DOHH2 (cell line): ENCODE measurements around the gene DCDC2C.

ENCODE experiments used
- H3F3A ChIP-seq: fragments of 200-600 bp; sonication (generic), shearing (Covaris generic); 2 replicates; pipeline ENCODE4 v1.6.0; 2016; ENCODE audit warnings: antibody characterized with exemption, mild to moderate bottlenecking; ENCODE audit not compliant: control insufficient read depth, insufficient read depth
- H3K27ac ChIP-seq: fragments of 200-600 bp; sonication (generic); 2 replicates; pipeline ENCODE4 v1.5.1; 2014; ENCODE audit warnings: low read depth, mild to moderate bottlenecking, low read length, moderate library complexity
- H3K27me3 ChIP-seq: fragments of 200-600 bp; sonication (generic); 2 replicates; pipeline ENCODE4 v1.6.1; 2014; ENCODE audit warnings: mild to moderate bottlenecking, low read length, mixed read lengths; ENCODE audit not compliant: control insufficient read depth
- H3K36me3 ChIP-seq: fragments of 200-600 bp; sonication (generic); 2 replicates; pipeline ENCODE4 v1.6.1; 2014; ENCODE audit warnings: mild to moderate bottlenecking, low read length, moderate library complexity, mixed read lengths; ENCODE audit not compliant: control insufficient read depth
- H3K4me1 ChIP-seq: fragments of 200-600 bp; sonication (generic); 2 replicates; pipeline ENCODE4 v1.6.1; 2014; ENCODE audit warnings: mild to moderate bottlenecking, low read length, mixed read lengths; ENCODE audit not compliant: control insufficient read depth
- H3K4me2 ChIP-seq: fragments of 200-600 bp; sonication (generic); 2 replicates; pipeline ENCODE4 v1.6.0; 2014; ENCODE audit warnings: mild to moderate bottlenecking, low read length, moderate library complexity
- H3K4me3 ChIP-seq: fragments of 200-600 bp; sonication (generic); 2 replicates; pipeline ENCODE4 v1.5.1; 2014; ENCODE audit warnings: mild to moderate bottlenecking, low read length, mixed read lengths
- H3K79me2 ChIP-seq: fragments of 200-600 bp; sonication (generic); 2 replicates; pipeline ENCODE4 v1.6.1; 2014; ENCODE audit warnings: mild to moderate bottlenecking, low read length, mixed read lengths; ENCODE audit not compliant: control insufficient read depth
- H3K9me2 ChIP-seq: fragments of 200-600 bp; sonication (generic); replicated peaks from 2 replicates; pipeline ENCODE4 v1.6.1; 2014; ENCODE audit warnings: mild to moderate bottlenecking, low read length, mixed read lengths; ENCODE audit not compliant: control insufficient read depth
- H3K9me3 ChIP-seq: fragments of 200-600 bp; sonication (generic); 2 replicates; pipeline ENCODE4 v1.6.1; 2014; ENCODE audit warnings: antibody characterized with exemption, low read length, mixed read lengths; ENCODE audit not compliant: control insufficient read depth, insufficient read depth
- H4K20me1 ChIP-seq: fragments of 200-600 bp; sonication (generic); 2 replicates; pipeline ENCODE4 v1.6.0; 2014; ENCODE audit warnings: low read depth, mild to moderate bottlenecking, antibody characterized with exemption, low read length, moderate library complexity; ENCODE audit not compliant: control insufficient read depth, insufficient read depth
- EZH2phosphoT487 ChIP-seq: fragments of 200-600 bp; sonication (generic); IDR thresholded peaks from 2 replicates; pipeline ENCODE4 v1.6.1; 2017; ENCODE audit warnings: borderline replicate concordance, mild to moderate bottlenecking, antibody characterized with exemption, low read length, moderate library complexity, mixed read lengths
- TF ChIP-seq, protein P1 (sequence below): fragments of 200-600 bp; sonication (generic); IDR thresholded peaks from one replicate; pipeline ENCODE4 v1.5.1; 2014; ENCODE audit warnings: antibody characterized with exemption, mild to moderate bottlenecking, low read depth, low read length; ENCODE audit not compliant: poor library complexity, severe bottlenecking

DCDC2C gene

DNA sequence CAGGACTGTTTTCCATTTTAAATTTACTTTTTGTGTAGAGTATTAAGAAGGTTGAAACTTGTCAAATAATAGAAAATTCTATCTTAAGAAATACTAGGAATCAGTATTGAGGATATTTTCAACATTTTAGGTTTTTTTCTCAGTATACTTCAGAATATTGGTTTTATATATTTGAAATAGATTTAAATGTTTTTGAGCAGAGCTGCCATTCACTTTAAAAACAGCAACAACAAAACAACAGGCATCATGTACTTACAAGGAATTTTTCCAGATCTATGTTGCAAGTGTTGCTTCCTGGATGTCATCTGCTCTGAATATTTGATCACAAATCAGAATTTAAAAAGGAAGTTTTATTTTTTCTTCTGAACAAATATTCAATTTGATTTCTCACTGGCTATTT, 84.4 kb downstream of the DCDC2C start:
- no peaks in the 10 kb centered on the region; the same call in 1 of the 2 replicates for H3K27me3 ChIP-seq
- no peak overlapping the region for H3K27ac ChIP-seq
- TF ChIP-seq, protein P1, sequence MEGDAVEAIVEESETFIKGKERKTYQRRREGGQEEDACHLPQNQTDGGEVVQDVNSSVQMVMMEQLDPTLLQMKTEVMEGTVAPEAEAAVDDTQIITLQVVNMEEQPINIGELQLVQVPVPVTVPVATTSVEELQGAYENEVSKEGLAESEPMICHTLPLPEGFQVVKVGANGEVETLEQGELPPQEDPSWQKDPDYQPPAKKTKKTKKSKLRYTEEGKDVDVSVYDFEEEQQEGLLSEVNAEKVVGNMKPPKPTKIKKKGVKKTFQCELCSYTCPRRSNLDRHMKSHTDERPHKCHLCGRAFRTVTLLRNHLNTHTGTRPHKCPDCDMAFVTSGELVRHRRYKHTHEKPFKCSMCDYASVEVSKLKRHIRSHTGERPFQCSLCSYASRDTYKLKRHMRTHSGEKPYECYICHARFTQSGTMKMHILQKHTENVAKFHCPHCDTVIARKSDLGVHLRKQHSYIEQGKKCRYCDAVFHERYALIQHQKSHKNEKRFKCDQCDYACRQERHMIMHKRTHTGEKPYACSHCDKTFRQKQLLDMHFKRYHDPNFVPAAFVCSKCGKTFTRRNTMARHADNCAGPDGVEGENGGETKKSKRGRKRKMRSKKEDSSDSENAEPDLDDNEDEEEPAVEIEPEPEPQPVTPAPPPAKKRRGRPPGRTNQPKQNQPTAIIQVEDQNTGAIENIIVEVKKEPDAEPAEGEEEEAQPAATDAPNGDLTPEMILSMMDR = no peak
- no peak for TF ChIP-seq EZH2phosphoT487
- H3K36me3 ChIP-seq = no peaks in the 10 kb centered on the region
- H3K9me2 ChIP-seq = no peaks in the 10 kb centered on the region
- no peaks in the 10 kb centered on the region for H3K4me1 ChIP-seq
- H3K9me3 ChIP-seq = no peaks in the 10 kb centered on the region
- no peaks in the 10 kb centered on the region for H3F3A ChIP-seq
- H3K4me3 ChIP-seq = no peak overlapping the region
- H4K20me1 ChIP-seq = no peaks in the 10 kb centered on the region
- H3K4me2 ChIP-seq = no peak overlapping the region
- no peaks in the 10 kb centered on the region for H3K79me2 ChIP-seq

- Histone ChIP-seq H3K4me2 (no peak overlapping the region), H3K9me2 (no peaks in the 10 kb centered on the region), H3K79me2 (no peaks in the 10 kb centered on the region)
Observed at GRCh38 chr2:3789256-3789655, 85.9 kb downstream of the DCDC2C start.

DNA sequence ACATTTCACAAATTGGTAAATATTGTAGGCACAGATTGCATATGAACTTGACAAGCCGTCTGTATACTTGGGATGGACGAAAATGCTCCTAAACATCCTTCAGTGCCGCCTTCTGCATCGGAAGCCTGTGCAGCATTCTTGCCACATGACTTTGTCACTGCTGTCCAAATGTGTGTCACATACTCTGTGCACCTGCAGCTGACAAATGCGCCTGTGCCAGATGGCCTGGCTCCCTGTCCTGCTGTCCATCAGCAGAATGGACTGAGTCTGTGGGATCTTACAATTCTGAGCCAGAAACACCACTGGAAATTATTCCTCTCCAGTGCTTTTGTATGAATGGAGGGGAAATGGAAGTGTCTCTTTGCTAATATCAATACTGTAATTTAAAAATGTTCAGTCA, 89.9 kb downstream of the DCDC2C start:
- no peaks in the 10 kb centered on the region for H3K79me2 ChIP-seq
- no peaks in the 10 kb centered on the region for H3K36me3 ChIP-seq
- TF ChIP-seq EZH2phosphoT487 = no peak
- TF ChIP-seq, protein P1 = no peak

More at GRCh38 chr2:3789256-3789655, 85.9 kb downstream of the DCDC2C start:
- no peaks in the 10 kb centered on the region; the same call in 1 of the 2 replicates for H3K27me3 ChIP-seq
- no peak for TF ChIP-seq EZH2phosphoT487
- TF ChIP-seq, protein P1 = no peak
- no peak overlapping the region for H3K27ac ChIP-seq
- H3K9me3 ChIP-seq = no peaks in the 10 kb centered on the region
- H3K36me3 ChIP-seq = no peaks in the 10 kb centered on the region
- H3K4me1 ChIP-seq = no peaks in the 10 kb centered on the region
- H3K4me3 ChIP-seq = no peak overlapping the region
- no peaks in the 10 kb centered on the region for H4K20me1 ChIP-seq
- no peaks in the 10 kb centered on the region for H3F3A ChIP-seq

More for the DNA sequence above, 89.9 kb downstream of the DCDC2C start:
- Histone ChIP-seq H3K9me3 (no peaks in the 10 kb centered on the region), H3K4me2 (no peak overlapping the region), H3K4me1 (no peaks in the 10 kb centered on the region), H3K9me2 (no peaks in the 10 kb centered on the region), H3K27me3 (no peaks in the 10 kb centered on the region; the same call in 1 of the 2 replicates), H4K20me1 (no peaks in the 10 kb centered on the region), H3F3A (no peaks in the 10 kb centered on the region), H3K4me3 (no peak overlapping the region), H3K27ac (no peak overlapping the region)
